Neuronal stem cell (in vitro differentiated cells): Measurements from ENCODE around the gene CCDC184.

Source experiments
- DNase-seq: peaks from one replicate; pipeline ENCODE4 v3.0.0-alpha.2; 2013; ENCODE audit warnings: low spot score
- H2AFZ ChIP-seq: one replicate; pipeline ENCODE4 v1.6.1; 2013; ENCODE audit warnings: mild to moderate bottlenecking, low read length, inconsistent platforms
- H2AK5ac ChIP-seq: 2 replicates; pipeline ENCODE4 v1.6.1; 2013; ENCODE audit warnings: low read depth, mild to moderate bottlenecking, inconsistent platforms, low read length, moderate library complexity, mixed read lengths
- H2BK120ac ChIP-seq: 2 replicates; pipeline ENCODE4 v1.6.1; 2013; ENCODE audit warnings: low read depth, mild to moderate bottlenecking, inconsistent platforms, low read length, moderate library complexity, mixed read lengths
- H2BK12ac ChIP-seq: one replicate; pipeline ENCODE4 v1.6.1; 2013; ENCODE audit warnings: low read length, inconsistent platforms
- H2BK15ac ChIP-seq: 2 replicates; pipeline ENCODE4 v1.6.1; 2013; ENCODE audit warnings: mild to moderate bottlenecking, low read length, inconsistent platforms, mixed read lengths
- H2BK5ac ChIP-seq: one replicate; pipeline ENCODE4 v1.6.1; 2013; ENCODE audit warnings: inconsistent platforms, mild to moderate bottlenecking, low read length, moderate library complexity
- H3K14ac ChIP-seq: one replicate; pipeline ENCODE4 v1.6.1; 2013; ENCODE audit warnings: low read length, inconsistent platforms
- H3K18ac ChIP-seq: 2 replicates; pipeline ENCODE4 v1.6.1; 2013; ENCODE audit warnings: low read length, inconsistent platforms
- H3K23ac ChIP-seq: 2 replicates; pipeline ENCODE4 v1.6.1; 2013; ENCODE audit warnings: low read depth, mild to moderate bottlenecking, mixed read lengths, low read length, inconsistent platforms; ENCODE audit not compliant: poor library complexity
- H3K27ac ChIP-seq: replicated peaks from 3 replicates; pipeline ENCODE4 v1.5.1; 2013; ENCODE audit warnings: low read length, inconsistent platforms
- H3K27me3 ChIP-seq, 3 experiments: 2 replicates each; pipeline ENCODE4 v1.6.1; 2013; ENCODE audit warnings: low read length in 3 of 3, mild to moderate bottlenecking in 2 of 3, inconsistent platforms in 1 of 3, low read depth in 1 of 3, mixed read lengths in 1 of 3, moderate library complexity in 1 of 3; ENCODE audit not compliant: control insufficient read depth in 3 of 3, insufficient read depth in 3 of 3
- H3K36me3 ChIP-seq, 2 donors: replicated peaks in 1 of 2; 2 replicates each; pipeline ENCODE4 v1.6.1; 2013; ENCODE audit warnings: low read length in 2 of 2; ENCODE audit not compliant: control insufficient read depth in 2 of 2, insufficient read depth in 2 of 2
- H3K4ac ChIP-seq: 2 replicates; pipeline ENCODE4 v1.6.1; 2013; ENCODE audit warnings: inconsistent platforms, mild to moderate bottlenecking, low read length, moderate library complexity
- H3K4me1 ChIP-seq, 2 donors: 1 replicate in 1 of 2; 2 replicates in 1 of 2; pipeline ENCODE4 v1.6.1; 2013; ENCODE audit warnings: low read length in 2 of 2, low read depth in 1 of 2; ENCODE audit not compliant: control insufficient read depth in 2 of 2, insufficient read depth in 1 of 2
- H3K4me2 ChIP-seq: one replicate; pipeline ENCODE4 v1.6.1; 2013; ENCODE audit warnings: mild to moderate bottlenecking, low read length, inconsistent platforms; ENCODE audit not compliant: insufficient read depth, poor library complexity, severe bottlenecking
- H3K4me3 ChIP-seq, 2 donors: 2 replicates each; pipeline ENCODE4 v1.5.1; 2013; ENCODE audit warnings: low read length in 2 of 2, mild to moderate bottlenecking in 2 of 2, inconsistent platforms in 1 of 2, moderate library complexity in 1 of 2
- H3K79me1 ChIP-seq: one replicate; pipeline ENCODE4 v1.6.1; 2013; ENCODE audit warnings: low read depth, mild to moderate bottlenecking, inconsistent platforms, low read length, moderate library complexity
- H3K9ac ChIP-seq: one replicate; pipeline ENCODE4 v1.6.1; 2013; ENCODE audit warnings: mild to moderate bottlenecking, low read depth, low read length, inconsistent platforms; ENCODE audit not compliant: poor library complexity
- H3K9me3 ChIP-seq, 2 donors: replicated peaks in 1 of 2; 2 replicates each; pipeline versions ENCODE3 to v1.6.1; 2013; ENCODE audit warnings: low read length in 2 of 2, mild to moderate bottlenecking in 2 of 2, inconsistent platforms in 1 of 2, low read depth in 1 of 2, mixed read lengths in 1 of 2, moderate library complexity in 1 of 2; ENCODE audit not compliant: control insufficient read depth in 2 of 2, insufficient read depth in 1 of 2
- H4K8ac ChIP-seq: one replicate; pipeline ENCODE4 v1.6.1; 2013; ENCODE audit warnings: low read depth, mild to moderate bottlenecking, inconsistent platforms, low read length, moderate library complexity
- H4K91ac ChIP-seq: one replicate; pipeline ENCODE4 v1.6.1; 2013; ENCODE audit warnings: low read length, low read depth, mild to moderate bottlenecking, inconsistent platforms; ENCODE audit not compliant: poor library complexity
- WGBS, 2 donors: extraction: QIAGEN DNeasy Blood & Tissue Kit; methylation state at CpG; one replicate each; pipeline ENCODE4 v1.1.7; 2013; ENCODE audit warnings: missing lambda C conversion rate in 2 of 2, mixed read lengths in 1 of 2; ENCODE audit not compliant: insufficient read length in 2 of 2, insufficient replicate concordance in 1 of 2; ENCODE audit errors: extremely low coverage in 2 of 2; 5-methylcytosine and 5-hydroxymethylcytosine counted together

Gene CCDC184

GRCh38 chr12:48184549-48184922 lies 1.1 kb downstream of the CCDC184 start:
- no peak overlapping the region for H3K9ac ChIP-seq
- H3K79me1 ChIP-seq = no peaks in the 10 kb centered on the region
- no peak for DNase-seq
- no peak overlapping the region for H3K27ac ChIP-seq
- no peak overlapping the region for H3K23ac ChIP-seq
- no peak overlapping the region for H4K91ac ChIP-seq
- H3K4me2 ChIP-seq = peak overlapping the region; percentile 85
- peaks cover 15 to 23% of the 10 kb centered on the region in 2 donors for H3K4me1 ChIP-seq
- H3K27me3 ChIP-seq = peaks cover 0 to 21% (median 8%) of the 10 kb centered on the region in 3 experiments
- no CpG with 5 or more reads among the region's 20 CpGs for WGBS, 2 donors
- H4K8ac ChIP-seq = no peak overlapping the region
- no peaks in the 10 kb centered on the region for H3K9me3 ChIP-seq
- peak overlapping the region; percentile 93 for H2AFZ ChIP-seq
- H2BK120ac ChIP-seq = peak overlapping the region; percentile 53
- H3K4ac ChIP-seq = no peak overlapping the region
- H2BK12ac ChIP-seq = no peak overlapping the region
- no peak overlapping the region for H2BK15ac ChIP-seq
- peak overlapping the region; percentile 21 for H2AK5ac ChIP-seq
- H3K36me3 ChIP-seq = no peaks in the 10 kb centered on the region
- peak overlapping the region; percentile 63 for H3K18ac ChIP-seq
- peak overlapping the region; percentile 65 to 95 for H3K4me3 ChIP-seq
- H3K14ac ChIP-seq = peak overlapping the region; percentile 56
- H2BK5ac ChIP-seq = no peak overlapping the region

- Histone ChIP-seq H2AFZ (peak overlapping the region; percentile 93), H2BK12ac (no peak overlapping the region), H3K79me1 (no peaks in the 10 kb centered on the region), H3K18ac (no peak overlapping the region), H3K27me3 (peaks cover 0 to 21% (median 8%) of the 10 kb centered on the region in 3 experiments), H3K4me1 (peaks cover 15 to 23% of the 10 kb centered on the region in 2 donors), H3K4ac (no peak overlapping the region), H3K14ac (no peak overlapping the region), H3K9me3 (no peaks in the 10 kb centered on the region), H4K91ac (no peak overlapping the region), H2BK120ac (no peak overlapping the region), H3K4me3 (peak overlapping the region in 1 of 2 donors; percentile 65), H2BK5ac (no peak overlapping the region), H3K36me3 (no peaks in the 10 kb centered on the region), H3K23ac (no peak overlapping the region), H2BK15ac (no peak overlapping the region), H3K4me2 (peak overlapping the region; percentile 85), H3K9ac (peak overlapping the region; percentile 56), H3K27ac (no peak overlapping the region), H4K8ac (no peak overlapping the region), H2AK5ac (no peak overlapping the region)
- WGBS, 2 donors = no CpG with 5 or more reads among the region's 10 CpGs
- no peak for DNase-seq
Measured at GRCh38 chr12:48185181-48185919, 1.9 kb downstream of the CCDC184 start.

- Histone ChIP-seq H2BK120ac (no peak overlapping the region), H4K8ac (no peak overlapping the region), H3K4me3 (no peak overlapping the region), H3K9me3 (peaks cover 0 to 2% of the 10 kb centered on the region in 2 donors), H3K4me1 (peaks cover 11 to 19% of the 10 kb centered on the region in 2 donors), H2BK12ac (no peak overlapping the region), H4K91ac (no peak overlapping the region), H3K27ac (no peak overlapping the region), H2BK5ac (no peak overlapping the region), H3K27me3 (peaks cover 0 to 21% (median 8%) of the 10 kb centered on the region in 3 experiments), H3K4me2 (no peak overlapping the region), H3K4ac (no peak overlapping the region), H3K36me3 (no peaks in the 10 kb centered on the region), H2AK5ac (no peak overlapping the region), H3K79me1 (no peaks in the 10 kb centered on the region), H3K23ac (no peak overlapping the region), H3K14ac (no peak overlapping the region), H3K9ac (no peak overlapping the region), H3K18ac (no peak overlapping the region), H2BK15ac (no peak overlapping the region), H2AFZ (no peak overlapping the region)
- WGBS, 2 donors = no CpG with 5 or more reads among the region's 10 CpGs
- no peak for DNase-seq
Measured at GRCh38 chr12:48187916-48188695, 4.7 kb downstream of the CCDC184 start.
